Stromal cell of bone marrow (primary cell): ENCODE results near the gene RGL2.
"Not testable (repeated sequence)": the region's sequence is repeated elsewhere in the genome, so short reads cannot be mapped to it uniquely, and the experiment has no call there.

Experiments
- DNase-seq: peaks from one replicate; pipeline ENCODE4 v3.0.0-alpha.2; 2012; ENCODE audit warnings: low read depth

RGL2 gene

GRCh38 chr6:33294086-33294823 is 4.5 kb downstream of the RGL2 start:
- DNase-seq: no peak

- DNase-seq: no peak
These were observed 5.6 kb downstream of the RGL2 start for GRCh38 chr6:33292996-33293682.

GRCh38 chr6:33290459-33290858 is 8.3 kb downstream of the RGL2 start:
- no peak for DNase-seq

- DNase-seq: no peak
These were observed 8.9 kb downstream of the RGL2 start for GRCh38 chr6:33289784-33290315.

- DNase-seq: peak; percentile 87
These were observed 9.6 kb downstream of the RGL2 start, which contains the start of the genes PFDN6 and WDR46 for GRCh38 chr6:33288921-33289783. PFDN6 (plus strand) TSS chr6:33289601; CDS start chr6:33289857, 256 bp downstream. WDR46 (minus strand) TSS chr6:33289239; CDS start chr6:33289170, 69 bp downstream.

- DNase-seq: no peak
These were observed 10.4 kb downstream of the RGL2 start for GRCh38 chr6:33288141-33288920.

GRCh38 chr6:33286946-33287914 is 11.5 kb downstream of the RGL2 start:
- DNase-seq: no peak

GRCh38 chr6:33285214-33285613 is 13.5 kb downstream of the RGL2 start:
- not testable (repeated sequence) for DNase-seq

GRCh38 chr6:33280539-33280938 is 18.2 kb downstream of the RGL2 start:
- DNase-seq: no peak

- no peak for DNase-seq
These were observed 18.7 kb downstream of the RGL2 start for GRCh38 chr6:33279971-33280511.

- no peak for DNase-seq
These were observed 19.5 kb downstream of the RGL2 start for GRCh38 chr6:33279257-33279695.

GRCh38 chr6:33278810-33279209 is 19.9 kb downstream of the RGL2 start:
- no peak for DNase-seq

GRCh38 chr6:33278392-33278741 is 20.4 kb downstream of the RGL2 start:
- no peak for DNase-seq

- no peak for DNase-seq
These were observed 20.9 kb downstream of the RGL2 start for GRCh38 chr6:33277663-33278391.

GRCh38 chr6:33276864-33277662 is 21.7 kb downstream of the RGL2 start, which contains the start of gene B3GALT4:
B3GALT4 (plus strand) TSS chr6:33277123; CDS start chr6:33277420, 297 bp downstream.
- DNase-seq: no peak

GRCh38 chr6:33276581-33276863 is 22.2 kb downstream of the RGL2 start:
- DNase-seq: no peak

GRCh38 chr6:33275795-33276580 is 22.8 kb downstream of the RGL2 start:
- not testable (repeated sequence) for DNase-seq
